Measurements from ENCODE around the gene LEF1.

Gene LEF1

GRCh38 chr4:108141213-108141950, 27.4 kb downstream of the LEF1 start:
- Histone ChIP-seq H3K36me3 (ENCODE audit: control insufficient read depth, insufficient read depth, low read length) (no peaks in the 10 kb centered on the region), H3K27ac (ENCODE audit: low read depth, low read length) (no peak overlapping the region), H3K4me3 (ENCODE audit: low read length) (no peak overlapping the region), H3K27me3 (ENCODE audit: control insufficient read depth, insufficient read depth, low read length) (no peaks in the 10 kb centered on the region), H3K9ac (ENCODE audit: low read length) (no peak overlapping the region), H3K4me1 (ENCODE audit: control insufficient read depth, insufficient read depth, low read length) (no peaks in the 10 kb centered on the region)

GRCh38 chr4:108140328-108140727, 28.4 kb downstream of the LEF1 start:
- H3K27ac ChIP-seq (ENCODE audit: low read depth, low read length): no peak overlapping the region
- H3K27me3 ChIP-seq (ENCODE audit: control insufficient read depth, insufficient read depth, low read length): no peaks in the 10 kb centered on the region
- no peak overlapping the region for H3K4me3 ChIP-seq (ENCODE audit: low read length)
- H3K4me1 ChIP-seq (ENCODE audit: control insufficient read depth, insufficient read depth, low read length): no peaks in the 10 kb centered on the region
- H3K36me3 ChIP-seq (ENCODE audit: control insufficient read depth, insufficient read depth, low read length): no peaks in the 10 kb centered on the region
- H3K9ac ChIP-seq (ENCODE audit: low read length): no peak overlapping the region

- Histone ChIP-seq H3K36me3 (ENCODE audit: control insufficient read depth, insufficient read depth, low read length) (no peaks in the 10 kb centered on the region), H3K27ac (ENCODE audit: low read depth, low read length) (no peak overlapping the region), H3K4me3 (ENCODE audit: low read length) (no peak overlapping the region), H3K4me1 (ENCODE audit: control insufficient read depth, insufficient read depth, low read length) (no peaks in the 10 kb centered on the region), H3K27me3 (ENCODE audit: control insufficient read depth, insufficient read depth, low read length) (no peaks in the 10 kb centered on the region), H3K9ac (ENCODE audit: low read length) (no peak overlapping the region)
These were observed 29.6 kb downstream of the LEF1 start for GRCh38 chr4:108139089-108139488.

GRCh38 chr4:108135549-108136209, 33.1 kb downstream of the LEF1 start:
- H3K27ac ChIP-seq (ENCODE audit: low read depth, low read length): no peak overlapping the region
- H3K4me1 ChIP-seq (ENCODE audit: control insufficient read depth, insufficient read depth, low read length): no peaks in the 10 kb centered on the region
- H3K36me3 ChIP-seq (ENCODE audit: control insufficient read depth, insufficient read depth, low read length): no peaks in the 10 kb centered on the region
- H3K9ac ChIP-seq (ENCODE audit: low read length): no peak overlapping the region
- no peak overlapping the region for H3K4me3 ChIP-seq (ENCODE audit: low read length)
- H3K27me3 ChIP-seq (ENCODE audit: control insufficient read depth, insufficient read depth, low read length): no peaks in the 10 kb centered on the region

- no peaks in the 10 kb centered on the region for H3K27me3 ChIP-seq (ENCODE audit: control insufficient read depth, insufficient read depth, low read length)
- H3K4me3 ChIP-seq (ENCODE audit: low read length): no peak overlapping the region
- no peak overlapping the region for H3K27ac ChIP-seq (ENCODE audit: low read depth, low read length)
- no peak overlapping the region for H3K9ac ChIP-seq (ENCODE audit: low read length)
- H3K36me3 ChIP-seq (ENCODE audit: control insufficient read depth, insufficient read depth, low read length): no peaks in the 10 kb centered on the region
- H3K4me1 ChIP-seq (ENCODE audit: control insufficient read depth, insufficient read depth, low read length): no peaks in the 10 kb centered on the region
These were observed 37.8 kb downstream of the LEF1 start for GRCh38 chr4:108130955-108131354.

GRCh38 chr4:108129196-108129595, 39.5 kb downstream of the LEF1 start:
- H3K4me3 ChIP-seq (ENCODE audit: low read length): no peak overlapping the region
- H3K27me3 ChIP-seq (ENCODE audit: control insufficient read depth, insufficient read depth, low read length): no peaks in the 10 kb centered on the region
- H3K36me3 ChIP-seq (ENCODE audit: control insufficient read depth, insufficient read depth, low read length): no peaks in the 10 kb centered on the region
- no peaks in the 10 kb centered on the region for H3K4me1 ChIP-seq (ENCODE audit: control insufficient read depth, insufficient read depth, low read length)
- H3K27ac ChIP-seq (ENCODE audit: low read depth, low read length): no peak overlapping the region
- H3K9ac ChIP-seq (ENCODE audit: low read length): no peak overlapping the region

- Histone ChIP-seq H3K4me3 (ENCODE audit: low read length) (no peak overlapping the region), H3K4me1 (ENCODE audit: control insufficient read depth, insufficient read depth, low read length) (no peaks in the 10 kb centered on the region), H3K36me3 (ENCODE audit: control insufficient read depth, insufficient read depth, low read length) (no peaks in the 10 kb centered on the region), H3K9ac (ENCODE audit: low read length) (no peak overlapping the region), H3K27ac (ENCODE audit: low read depth, low read length) (no peak overlapping the region), H3K27me3 (ENCODE audit: control insufficient read depth, insufficient read depth, low read length) (no peaks in the 10 kb centered on the region)
These were observed 41.9 kb downstream of the LEF1 start for GRCh38 chr4:108126806-108127205.

GRCh38 chr4:108120789-108121188, 47.9 kb downstream of the LEF1 start:
- Histone ChIP-seq H3K27ac (ENCODE audit: low read depth, low read length) (no peak overlapping the region), H3K36me3 (ENCODE audit: control insufficient read depth, insufficient read depth, low read length) (no peaks in the 10 kb centered on the region), H3K4me1 (ENCODE audit: control insufficient read depth, insufficient read depth, low read length) (no peaks in the 10 kb centered on the region), H3K4me3 (ENCODE audit: low read length) (no peak overlapping the region), H3K27me3 (ENCODE audit: control insufficient read depth, insufficient read depth, low read length) (no peaks in the 10 kb centered on the region), H3K9ac (ENCODE audit: low read length) (no peak overlapping the region)

GRCh38 chr4:108119199-108119800, 49.4 kb downstream of the LEF1 start:
- no peaks in the 10 kb centered on the region for H3K27me3 ChIP-seq (ENCODE audit: control insufficient read depth, insufficient read depth, low read length)
- H3K36me3 ChIP-seq (ENCODE audit: control insufficient read depth, insufficient read depth, low read length): no peaks in the 10 kb centered on the region
- H3K4me1 ChIP-seq (ENCODE audit: control insufficient read depth, insufficient read depth, low read length): no peaks in the 10 kb centered on the region
- no peak overlapping the region for H3K9ac ChIP-seq (ENCODE audit: low read length)
- H3K27ac ChIP-seq (ENCODE audit: low read depth, low read length): no peak overlapping the region
- H3K4me3 ChIP-seq (ENCODE audit: low read length): no peak overlapping the region

- Histone ChIP-seq H3K4me1 (ENCODE audit: control insufficient read depth, insufficient read depth, low read length) (no peaks in the 10 kb centered on the region), H3K9ac (ENCODE audit: low read length) (no peak overlapping the region), H3K27ac (ENCODE audit: low read depth, low read length) (no peak overlapping the region)
These were observed 50.2 kb downstream of the LEF1 start for GRCh38 chr4:108118505-108118904.

GRCh38 chr4:108117418-108118182, 51.1 kb downstream of the LEF1 start:
- H3K27me3 ChIP-seq (ENCODE audit: control insufficient read depth, insufficient read depth, low read length): no peaks in the 10 kb centered on the region
- no peak overlapping the region for H3K4me3 ChIP-seq (ENCODE audit: low read length)
- H3K4me1 ChIP-seq (ENCODE audit: control insufficient read depth, insufficient read depth, low read length): no peaks in the 10 kb centered on the region
- H3K9ac ChIP-seq (ENCODE audit: low read length): no peak overlapping the region
- H3K36me3 ChIP-seq (ENCODE audit: control insufficient read depth, insufficient read depth, low read length): no peaks in the 10 kb centered on the region
- no peak overlapping the region for H3K27ac ChIP-seq (ENCODE audit: low read depth, low read length)

More at GRCh38 chr4:108118505-108118904, 50.2 kb downstream of the LEF1 start:
- H3K4me3 ChIP-seq (ENCODE audit: low read length): no peak overlapping the region
- no peaks in the 10 kb centered on the region for H3K36me3 ChIP-seq (ENCODE audit: control insufficient read depth, insufficient read depth, low read length)
- H3K27me3 ChIP-seq (ENCODE audit: control insufficient read depth, insufficient read depth, low read length): no peaks in the 10 kb centered on the region

GRCh38 chr4:108116423-108117168, 52.1 kb downstream of the LEF1 start:
- no peak overlapping the region for H3K4me3 ChIP-seq (ENCODE audit: low read length)
- H3K27ac ChIP-seq (ENCODE audit: low read depth, low read length): no peak overlapping the region
- H3K4me1 ChIP-seq (ENCODE audit: control insufficient read depth, insufficient read depth, low read length): no peaks in the 10 kb centered on the region
- no peaks in the 10 kb centered on the region for H3K27me3 ChIP-seq (ENCODE audit: control insufficient read depth, insufficient read depth, low read length)
- no peak overlapping the region for H3K9ac ChIP-seq (ENCODE audit: low read length)
- H3K36me3 ChIP-seq (ENCODE audit: control insufficient read depth, insufficient read depth, low read length): no peaks in the 10 kb centered on the region
